Endothelial cell of umbilical vein (primary cell): Measurements from ENCODE around the gene UROC1. TPM values are rescaled to one million over a fixed set of nuclear protein-coding genes. Genes with fewer than 3 reads are reported as not detected.

Experiments
- BruUV-seq: library from RNA; stranded (reverse); fragments of 400-500 nt; replicated peaks from 2 replicates; lab custom pipeline; 2021; lab: Mats Ljungman, UMichigan
- CTCF ChIA-PET: fragments of 300-600, 350-600 bp; sonication (Branson Sonifier 250); formaldehyde crosslinking; loops from one replicate; lab custom pipeline; 2021; ENCODE audit warnings: antibody characterized with exemption, inconsistent platforms; lab: Charles Lee
- POLR2A ChIA-PET: fragments of 300-600, 350-600 bp; sonication (Branson Sonifier 250); formaldehyde crosslinking; loops from one replicate; lab custom pipeline; 2021; ENCODE audit warnings: antibody characterized with exemption, inconsistent platforms; lab: Charles Lee
- DNase-seq: peaks from one replicate; pipeline ENCODE4 v3.0.0-alpha.2; 2011; ENCODE audit warnings: low read depth, low spot score
- FAIRE-seq: peaks from 2 replicates; lab custom pipeline; 2011; peaks lifted over from hg19 to GRCh38; lab: Jason Lieb, UNC
- H2AFZ ChIP-seq: 2 replicates; pipeline ENCODE4 v1.6.0; 2012; ENCODE audit warnings: low read depth, low read length, control low read depth, inconsistent platforms
- H3K27ac ChIP-seq: 2 replicates; pipeline ENCODE4 v1.5.1; 2011; ENCODE audit warnings: low read depth, mild to moderate bottlenecking, control low read depth, low read length, moderate library complexity; ENCODE audit not compliant: insufficient read depth
- H3K27me3 ChIP-seq, 2 experiments: 2 replicates each; pipeline versions ENCODE4 v1.6.0 to v1.6.1; 2011; ENCODE audit warnings: low read length in 2 of 2, mixed read lengths in 1 of 2; ENCODE audit not compliant: control insufficient read depth in 2 of 2, insufficient read depth in 2 of 2
- H3K36me3 ChIP-seq, 2 experiments: 2 replicates in 1 of 2; 3 replicates in 1 of 2; pipeline ENCODE4 v1.5.1; 2011; ENCODE audit warnings: low read length in 2 of 2, mild to moderate bottlenecking in 1 of 2, moderate library complexity in 1 of 2; ENCODE audit not compliant: control insufficient read depth in 2 of 2, insufficient read depth in 2 of 2; ENCODE audit errors: extremely low read depth in 1 of 2
- H3K4me1 ChIP-seq: 3 replicates; pipeline ENCODE4 v1.5.1; 2011; ENCODE audit warnings: mild to moderate bottlenecking, low read length; ENCODE audit not compliant: control insufficient read depth, insufficient read depth; ENCODE audit errors: extremely low read depth
- H3K4me2 ChIP-seq: 2 replicates; pipeline ENCODE4 v1.6.1; 2011; ENCODE audit warnings: low read length, control low read depth, mixed read lengths; ENCODE audit not compliant: insufficient read depth
- H3K4me3 ChIP-seq, 3 experiments: fragments of 200-600 bp in 1 of 3; sonication (generic), shearing (Covaris generic) in 1 of 3; replicated peaks in 1 of 3; 2 replicates each; pipeline ENCODE4 v1.5.1; 2011 to 2016; ENCODE audit warnings: control low read depth in 3 of 3, low read length in 3 of 3, mild to moderate bottlenecking in 2 of 3, inconsistent platforms in 1 of 3, low read depth in 1 of 3, moderate library complexity in 1 of 3; ENCODE audit not compliant: insufficient read depth in 1 of 3
- H3K79me2 ChIP-seq: 2 replicates; pipeline ENCODE4 v1.6.0; 2012; ENCODE audit warnings: low read length, inconsistent platforms; ENCODE audit not compliant: control insufficient read depth, insufficient read depth
- H3K9ac ChIP-seq: replicated peaks from 2 replicates; pipeline ENCODE3; 2011; ENCODE audit warnings: low read length, control low read depth; ENCODE audit not compliant: insufficient read depth; ENCODE audit errors: extremely low read depth
- H3K9me1 ChIP-seq: replicated peaks from 3 replicates; pipeline ENCODE4 v1.6.0; 2011; ENCODE audit warnings: mild to moderate bottlenecking, low read length; ENCODE audit not compliant: control insufficient read depth, insufficient read depth; ENCODE audit errors: extremely low read depth
- H3K9me3 ChIP-seq: replicated peaks from 2 replicates; pipeline ENCODE4 v1.5.1; 2012; ENCODE audit warnings: low read length, inconsistent platforms; ENCODE audit not compliant: control insufficient read depth, insufficient read depth
- H4K20me1 ChIP-seq: replicated peaks from 2 replicates; pipeline ENCODE3; 2011; ENCODE audit warnings: mild to moderate bottlenecking, low read length; ENCODE audit not compliant: control insufficient read depth, insufficient read depth; ENCODE audit errors: extremely low read depth
- CTCF ChIP-seq, 2 donors: IDR thresholded peaks; 1 replicate in 1 of 2; 2 replicates in 1 of 2; pipeline ENCODE4 v1.5.1; 2011; ENCODE audit warnings: low read length in 2 of 2, mild to moderate bottlenecking in 2 of 2, moderate library complexity in 2 of 2, control low read depth in 1 of 2, inconsistent platforms in 1 of 2, low read depth in 1 of 2; ENCODE audit not compliant: insufficient read depth in 1 of 2; ENCODE audit errors: extremely low read depth in 1 of 2
- EZH2 ChIP-seq: IDR thresholded peaks from 2 replicates; pipeline ENCODE4 v1.6.1; 2012; ENCODE audit warnings: borderline replicate concordance, low read depth, mild to moderate bottlenecking, moderate library complexity, low read length, inconsistent platforms; ENCODE audit not compliant: severe bottlenecking
- FOS ChIP-seq: IDR thresholded peaks from 2 replicates; pipeline ENCODE4 v1.6.1; 2011; ENCODE audit warnings: mild to moderate bottlenecking, low read length, moderate library complexity, borderline replicate concordance; ENCODE audit not compliant: insufficient read depth
- GATA2 ChIP-seq: IDR thresholded peaks from 2 replicates; pipeline ENCODE4 v1.7.0; 2011; ENCODE audit warnings: low read depth, mild to moderate bottlenecking, moderate library complexity, mixed read lengths, low read length; ENCODE audit not compliant: insufficient read length, insufficient read depth
- JUN ChIP-seq: IDR thresholded peaks from 2 replicates; pipeline ENCODE4 v1.6.1; 2011; ENCODE audit warnings: borderline replicate concordance, low read depth; ENCODE audit not compliant: insufficient read length, insufficient read depth
- MAX ChIP-seq: IDR thresholded peaks from 2 replicates; pipeline ENCODE4 v1.6.1; 2011; ENCODE audit not compliant: insufficient read depth, insufficient read length
- MYC ChIP-seq: IDR thresholded peaks from one replicate; pipeline ENCODE4 v1.6.1; 2011; ENCODE audit warnings: mild to moderate bottlenecking, low read depth, low read length
- POLR2A ChIP-seq: IDR thresholded peaks from 2 replicates; pipeline ENCODE4 v1.6.1; 2012; ENCODE audit warnings: low read depth, mild to moderate bottlenecking, control low read depth, low read length
- POLR2AphosphoS5 ChIP-seq: IDR thresholded peaks from 2 replicates; pipeline ENCODE4 v1.6.1; 2012; ENCODE audit warnings: low read depth, mild to moderate bottlenecking, control low read depth, low read length, moderate library complexity; ENCODE audit not compliant: insufficient read depth
- dilution Hi-C: fragments of 300-500 bp; cut with MboI; formaldehyde crosslinking; loops from one replicate; pipeline ENCODE4 v1.15.0; 2019; ENCODE audit warnings: low sequenced_read_pairs; ENCODE audit not compliant: extremely low pct_ligation_motif_present
- intact Hi-C: fragments of 100-400 bp; cut with micrococcal nuclease; formaldehyde crosslinking; loops from one replicate; pipeline ENCODE4 v1.10.0; 2022
- polyA plus RNA-seq, 4 experiments: library from polyadenylated mRNA; depleted of rRNA in 3 of 4; stranded (reverse) in 3 of 4; unstranded in 1 of 4; fragments of >200 nt; gene quantifications; 2 replicates each; pipeline versions ENCODE4 v1.2.1 to v1.2.3, GENCODE V29; 2011 to 2012; ENCODE audit warnings: missing spikeins in 1 of 4
- total RNA-seq: library from RNA; stranded (reverse); gene quantifications from 2 replicates; pipeline ENCODE4 v1.2.3, GENCODE V29; 2021

Gene UROC1
- total and polyA plus RNA-seq, 2 donors (not counting 3 experiments of a cell fraction or from before 2014, with no cell fraction given) = not detected

GRCh38 chr3:126493739-126494138 lies 23.8 kb downstream of the UROC1 start:
- CTCF ChIA-PET = no interaction called here
- H3K4me2 ChIP-seq = no peak overlapping the region

More at GRCh38 chr3:126493739-126494138, 23.8 kb downstream of the UROC1 start:
- no peak for TF ChIP-seq MYC
- TF ChIP-seq EZH2 = no peak
- TF ChIP-seq JUN = no peak
- TF ChIP-seq MAX = no peak
- no peak for TF ChIP-seq CTCF (IDR thresholded peaks at IDR 0.05; ENCODE audit: extremely low read depth in 1 of 2, insufficient read depth in 1 of 2, low read depth in 1 of 2, low read length in 2 of 2)
- TF ChIP-seq FOS = no peak
- no peak for TF ChIP-seq GATA2
- no peak for TF ChIP-seq POLR2A
- no peak for TF ChIP-seq POLR2AphosphoS5
- dilution Hi-C loops = no loop called here
- Histone ChIP-seq H3K9me3 (no peaks in the 10 kb centered on the region), H2AFZ (no peak overlapping the region), H3K36me3 (no peaks in the 10 kb centered on the region), H3K4me1 (no peaks in the 10 kb centered on the region), H3K9ac (no peak overlapping the region), H3K9me1 (no peaks in the 10 kb centered on the region), H3K4me3 (no peak overlapping the region), H4K20me1 (no peaks in the 10 kb centered on the region), H3K27ac (no peak overlapping the region), H3K79me2 (no peaks in the 10 kb centered on the region), H3K27me3 (peaks cover 0 to 1% of the 10 kb centered on the region in 2 experiments)
- intact Hi-C loops = no loop called here
- DNase-seq (no peak), FAIRE-seq (no peak)
- POLR2A ChIA-PET = no interaction called here
- BruUV-seq = no TSS peak
